HG03575 (cell line): Measurements from ENCODE around the gene CTDSPL.

Source experiments
- ATAC-seq: cut with Tn5 transposase; IDR thresholded peaks from one replicate; pipeline ENCODE4 v1.9.1; 2021; ENCODE audit not compliant: unreplicated experiment, insufficient number of reproducible peaks, low FRiP score; ENCODE audit errors: extremely low read depth

Gene CTDSPL

DNA sequence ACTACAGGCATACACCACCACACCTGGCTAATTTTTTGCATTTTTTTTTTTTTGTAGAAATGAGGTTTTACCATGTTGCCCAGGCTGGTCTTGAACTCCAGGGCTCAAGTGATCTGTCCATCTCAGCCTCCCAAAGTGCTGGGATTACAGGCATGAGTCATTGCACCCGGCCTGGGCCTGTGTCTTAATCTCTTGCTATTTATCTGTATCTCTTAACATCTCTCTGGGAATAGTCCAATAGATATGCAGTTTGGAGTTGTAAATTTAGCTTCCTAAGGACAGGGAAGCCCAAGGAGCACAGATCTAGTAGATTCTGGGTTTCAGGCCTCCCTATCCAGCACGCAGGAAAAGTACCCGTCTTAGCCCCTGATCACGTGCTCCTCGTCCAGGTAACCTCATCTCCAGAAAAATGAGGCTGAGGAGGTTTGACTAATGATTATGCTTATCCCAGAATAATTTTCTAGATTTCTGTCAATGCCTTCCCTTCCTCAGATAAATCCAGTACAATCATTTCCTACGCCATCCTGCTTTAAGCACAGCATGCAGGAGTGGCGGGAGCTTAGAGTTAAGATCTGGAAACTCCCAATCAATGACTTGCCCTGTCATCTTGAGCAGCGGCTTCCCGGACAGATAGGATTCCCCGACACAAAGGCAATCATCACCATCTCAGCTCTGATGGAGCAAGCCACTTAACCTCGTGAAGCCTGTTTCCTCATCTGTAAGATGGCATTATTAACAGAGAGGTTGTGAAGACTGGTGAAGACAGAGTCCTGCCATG lies 12.3 kb upstream of the CTDSPL start:
- no peak for ATAC-seq

DNA sequence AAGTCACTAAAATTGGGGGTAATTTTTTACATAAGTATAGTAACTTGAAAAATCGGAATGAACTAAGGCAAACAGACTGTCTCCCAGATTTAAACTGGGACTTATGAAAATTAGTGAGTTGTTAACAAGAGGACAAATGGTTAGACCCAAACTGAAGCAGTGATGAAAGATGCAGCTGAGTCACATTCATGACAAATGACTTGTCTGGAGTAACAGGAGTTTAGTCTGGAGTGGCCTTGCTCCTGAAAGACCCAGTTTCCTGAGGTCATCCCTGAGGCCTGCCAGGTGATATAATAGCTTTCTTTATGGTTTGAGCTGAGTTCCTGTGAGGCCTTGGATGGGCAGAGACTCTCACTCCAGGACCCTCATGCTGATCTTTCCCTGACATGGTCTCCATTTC lies 9.6 kb upstream of the CTDSPL start:
- ATAC-seq: no peak

DNA sequence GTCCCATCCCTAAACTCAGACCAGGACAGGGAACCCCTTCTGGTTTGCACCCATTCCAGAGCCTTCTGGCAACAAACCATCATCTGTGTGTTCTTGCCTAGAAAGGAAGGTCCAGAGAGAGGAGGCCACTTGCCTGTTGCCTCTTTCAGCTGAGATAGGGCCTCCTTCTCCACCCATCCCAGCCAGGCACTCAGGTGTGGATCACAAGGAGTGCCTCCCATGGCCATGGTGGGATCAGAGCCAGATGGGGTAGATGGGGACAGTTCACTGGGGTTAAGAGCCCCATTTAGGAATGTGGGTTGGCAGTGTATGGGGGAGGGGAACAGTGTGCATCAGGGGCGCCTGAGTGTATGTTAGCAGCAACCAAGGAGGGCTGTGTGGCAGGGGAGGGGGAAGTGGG lies 8.9 kb upstream of the CTDSPL start:
- no peak for ATAC-seq

DNA sequence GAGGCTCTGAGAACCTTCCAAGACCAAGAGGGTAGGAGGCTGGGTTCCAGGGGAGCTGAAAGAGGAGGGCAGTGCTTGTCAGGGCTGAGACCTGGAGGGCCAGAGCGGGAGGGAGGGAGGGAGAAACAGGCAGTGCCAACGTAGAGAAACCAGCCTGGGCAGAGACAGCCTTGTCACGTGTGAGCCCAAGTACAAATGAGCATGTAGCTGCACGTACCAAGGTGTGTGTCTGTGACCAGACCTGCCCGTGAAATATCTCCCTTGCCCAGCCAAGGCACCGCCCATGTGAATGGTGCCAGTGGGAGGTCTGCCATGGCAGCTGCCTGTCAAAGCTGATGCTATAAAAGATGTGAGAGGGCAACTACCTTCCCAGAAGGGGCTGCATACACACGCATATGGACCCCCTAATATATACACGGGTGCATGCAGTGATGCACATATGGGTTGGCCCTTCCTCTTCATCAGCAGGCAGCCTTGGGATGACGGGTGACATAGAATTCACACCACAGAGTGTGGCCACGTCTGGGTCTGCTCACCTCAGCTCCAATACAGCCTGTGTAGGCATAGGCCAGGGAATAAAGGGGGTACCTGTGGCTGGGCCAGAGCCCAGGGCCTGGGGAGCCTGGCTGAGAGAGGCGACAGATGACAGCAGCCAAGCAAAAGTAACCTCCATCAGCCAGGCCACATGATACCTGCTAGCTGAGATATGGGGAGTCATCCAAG lies 7.8 kb upstream of the CTDSPL start:
- ATAC-seq: no peak

DNA sequence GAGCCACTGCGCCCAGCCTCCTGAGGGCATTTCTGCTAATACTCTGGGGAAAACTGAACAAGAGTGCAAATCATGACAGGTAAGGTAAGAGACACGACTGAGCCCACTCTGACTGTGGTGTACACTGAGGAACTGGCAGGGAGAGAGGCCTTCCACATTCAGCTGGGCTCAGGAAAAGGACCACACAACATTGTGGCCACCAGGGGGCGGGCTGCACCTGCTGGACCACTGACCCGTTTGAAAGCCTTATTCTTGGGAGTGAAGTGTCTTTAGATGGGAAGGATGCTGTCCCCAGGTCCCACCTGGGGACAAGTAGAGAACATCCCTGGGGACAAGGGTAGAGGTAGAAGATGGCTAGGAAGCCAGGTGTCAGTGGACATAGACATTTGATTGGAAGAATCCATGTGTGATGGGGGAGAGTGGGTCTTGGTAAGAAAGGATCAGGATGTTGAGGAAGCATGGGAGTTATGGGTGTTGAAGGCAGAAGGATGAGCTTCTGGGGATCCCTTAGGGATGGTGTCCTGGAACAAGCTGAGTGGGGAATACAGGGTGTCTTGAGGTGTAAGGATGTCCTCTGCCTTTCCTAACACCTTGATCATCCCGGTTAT lies 6.2 kb upstream of the CTDSPL start:
- no peak for ATAC-seq

DNA sequence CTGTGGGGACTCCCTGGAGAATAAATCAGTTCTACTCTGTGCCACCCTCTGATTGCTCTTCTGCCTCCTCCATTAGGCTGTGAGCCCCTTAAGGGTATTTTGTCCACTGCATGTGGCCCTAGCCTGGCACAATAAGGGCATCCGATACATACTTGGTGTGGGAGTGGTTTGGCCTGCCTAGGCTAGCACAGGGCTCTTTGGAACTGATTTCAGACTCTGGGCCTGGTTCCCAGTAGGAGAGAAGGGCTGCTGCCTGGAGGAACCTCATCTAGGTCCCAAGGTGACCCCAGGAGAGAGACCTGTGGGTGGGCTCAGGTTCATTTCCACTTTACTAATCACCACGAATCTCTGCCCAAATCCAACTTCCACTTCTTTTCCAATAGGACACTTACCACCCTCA lies 5.3 kb upstream of the CTDSPL start:
- no peak for ATAC-seq

DNA sequence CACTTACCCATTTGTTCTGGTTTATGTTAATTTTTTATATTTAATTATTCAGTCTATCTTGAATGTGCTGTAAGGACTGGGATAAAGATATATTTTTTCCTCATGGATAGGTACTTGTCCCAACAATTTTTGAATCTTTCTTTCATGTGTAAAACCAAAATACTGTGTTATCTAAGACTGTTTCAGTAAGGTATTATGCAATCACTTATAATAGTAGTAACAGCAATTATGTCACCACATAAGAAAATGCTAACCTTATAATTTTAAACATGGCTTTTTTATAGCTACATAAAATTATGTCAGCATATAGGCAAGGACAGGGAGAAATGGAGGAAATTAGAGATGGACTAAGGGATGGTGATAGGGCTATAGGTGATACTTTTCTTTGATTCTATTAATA lies 2.9 kb upstream of the CTDSPL start:
- ATAC-seq: no peak

DNA sequence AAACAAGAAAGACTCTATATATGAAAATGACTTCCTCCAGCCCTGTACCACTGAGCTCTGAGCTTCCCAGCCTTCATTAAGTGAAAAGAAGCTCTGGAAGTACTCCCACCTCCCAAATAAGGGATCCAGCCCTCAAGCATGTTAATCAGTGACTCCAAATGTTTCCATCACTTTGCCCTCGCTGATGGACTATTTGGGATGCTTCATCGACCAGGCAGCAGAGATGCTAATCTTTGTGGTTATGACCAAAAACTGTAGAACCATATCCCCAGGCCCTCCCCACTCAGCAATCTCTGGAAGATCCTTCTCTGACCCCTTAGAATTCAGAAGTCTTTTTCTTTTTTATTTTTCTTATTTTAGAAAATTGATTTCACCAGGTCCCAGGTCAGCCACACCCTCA lies 2.3 kb upstream of the CTDSPL start:
- ATAC-seq: no peak

DNA sequence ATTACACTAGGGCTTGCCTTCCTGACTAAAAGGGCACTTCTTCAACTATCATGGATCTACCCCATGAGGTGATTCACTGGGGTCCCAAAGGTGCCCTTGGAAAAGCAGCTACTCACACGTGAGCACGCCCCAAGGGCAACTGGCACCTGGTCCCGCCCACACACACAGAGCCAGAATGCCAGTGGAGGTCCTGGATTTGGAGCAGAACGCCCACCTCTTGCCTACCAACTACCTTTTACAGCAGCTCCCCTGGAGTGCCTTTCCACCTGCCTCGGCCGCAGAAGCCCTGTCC lies 1.8 kb upstream of the CTDSPL start:
- ATAC-seq: no peak

DNA sequence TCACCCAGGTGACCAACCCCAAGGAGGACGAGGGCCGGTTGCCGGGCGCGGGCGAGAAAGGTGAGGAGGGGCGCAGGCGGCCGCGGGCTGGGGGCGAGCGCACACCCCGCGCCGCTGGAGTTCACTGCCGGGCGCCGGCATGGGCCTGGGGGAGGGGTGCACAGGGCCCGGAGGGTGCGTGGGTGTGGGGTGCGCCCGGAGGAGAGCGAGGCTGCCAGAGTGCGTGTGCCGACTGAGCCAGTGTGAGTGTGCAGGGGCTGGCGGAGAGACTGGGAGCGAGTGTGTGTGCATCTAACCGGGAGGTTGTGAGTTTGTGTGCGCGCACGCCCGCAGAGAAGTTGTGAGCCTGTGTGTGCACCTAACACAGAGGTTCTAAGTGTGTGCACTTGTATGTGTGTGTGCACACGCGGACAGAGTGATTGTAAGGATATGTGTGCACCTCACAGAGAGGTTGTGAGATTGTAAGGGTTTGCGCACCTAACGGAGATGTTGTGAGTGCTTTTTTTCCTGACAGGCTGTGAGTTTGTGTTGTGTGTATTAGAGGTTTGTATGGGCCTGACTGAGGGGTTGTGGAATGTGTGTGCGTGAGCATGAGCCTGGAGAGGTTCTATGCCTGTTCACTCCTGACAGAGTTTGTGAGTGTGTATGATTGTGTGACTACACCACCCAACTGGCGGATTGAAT lies 681 bp downstream of the CTDSPL start:
- no peak for ATAC-seq

DNA sequence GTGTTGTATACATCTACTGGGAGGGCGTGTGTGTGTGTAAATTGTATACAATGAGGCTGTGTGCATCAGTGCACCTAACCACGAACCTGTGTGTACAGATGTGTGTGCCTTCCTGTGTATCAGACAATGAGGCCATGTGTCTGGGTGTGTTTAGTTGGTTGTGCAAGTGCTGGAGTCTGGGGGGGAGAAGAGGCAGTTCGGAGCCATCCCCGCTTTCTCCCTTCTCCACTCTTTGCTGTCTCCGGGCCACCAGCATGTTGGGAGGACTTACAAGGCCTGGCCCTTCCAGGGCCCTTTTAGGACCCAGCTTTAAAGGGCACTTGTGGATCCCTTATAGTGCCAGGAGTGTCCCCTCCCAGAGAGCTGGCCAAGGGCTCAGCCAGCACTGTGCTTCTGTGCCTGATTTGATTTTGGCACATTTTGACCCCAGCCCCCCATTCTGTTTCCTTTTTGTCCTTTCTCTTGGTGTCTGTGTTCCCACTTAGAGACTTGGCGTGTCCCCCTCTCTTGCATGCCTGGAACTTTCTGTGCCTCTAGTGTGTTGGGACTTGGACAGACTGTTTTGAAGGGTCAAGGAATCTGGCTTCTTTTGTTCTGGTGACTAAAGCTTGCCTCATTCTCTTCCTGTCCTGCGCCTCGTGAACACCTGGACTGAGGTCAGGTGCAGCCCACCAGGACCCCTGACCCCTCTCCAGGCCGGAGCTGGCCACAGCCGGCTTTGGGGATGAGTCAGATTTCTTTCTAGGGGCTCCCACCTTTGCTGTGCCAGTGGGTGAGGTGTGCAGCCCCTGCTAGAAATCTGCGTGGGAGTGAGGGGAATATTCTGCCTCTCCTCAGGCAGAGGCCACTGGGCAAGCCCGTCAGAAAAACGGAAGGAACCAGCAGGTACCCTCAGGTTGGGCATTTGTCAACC lies 1.5 kb downstream of the CTDSPL start:
- ATAC-seq: no peak

DNA sequence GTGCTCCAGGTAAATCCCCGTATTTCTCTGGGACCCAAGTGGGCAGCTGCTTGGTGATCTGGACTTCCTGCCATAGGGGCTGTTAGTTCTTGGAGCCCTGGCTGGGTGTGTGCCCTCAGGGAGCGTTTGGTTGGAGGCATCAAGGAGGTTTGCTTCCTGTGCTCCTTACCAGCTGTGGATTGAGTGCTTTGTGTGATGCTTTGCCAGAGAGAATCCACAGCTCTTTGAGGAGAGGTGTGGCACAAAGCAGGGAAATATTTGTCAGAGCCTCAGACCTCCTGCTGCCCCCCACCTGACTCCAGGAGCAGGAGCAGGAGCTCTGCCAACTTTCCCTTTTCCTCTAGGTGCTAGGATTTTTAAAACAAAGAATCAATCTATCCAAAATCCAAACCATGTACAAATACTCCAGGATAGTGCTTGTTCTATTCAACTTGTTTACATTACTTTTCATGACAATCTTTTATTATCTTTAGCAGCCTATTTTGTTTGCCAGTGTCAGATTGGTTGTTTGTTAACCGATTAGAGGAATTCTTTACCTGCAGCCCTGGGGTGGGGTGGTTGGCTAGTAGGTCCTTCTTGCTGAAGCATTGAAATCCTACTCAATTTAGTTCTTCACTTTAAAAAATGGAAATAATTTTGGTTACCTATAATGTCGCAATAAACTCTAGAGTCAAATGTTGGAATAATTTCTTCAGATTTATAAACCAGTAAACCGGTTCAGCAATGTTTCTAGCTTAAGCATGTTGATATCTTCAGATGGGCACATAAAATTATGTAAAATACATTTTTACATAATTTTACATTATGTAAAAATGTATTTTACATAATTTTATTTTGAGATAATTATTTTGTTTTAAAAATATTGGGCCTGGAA lies 2.5 kb downstream of the CTDSPL start:
- ATAC-seq: no peak

DNA sequence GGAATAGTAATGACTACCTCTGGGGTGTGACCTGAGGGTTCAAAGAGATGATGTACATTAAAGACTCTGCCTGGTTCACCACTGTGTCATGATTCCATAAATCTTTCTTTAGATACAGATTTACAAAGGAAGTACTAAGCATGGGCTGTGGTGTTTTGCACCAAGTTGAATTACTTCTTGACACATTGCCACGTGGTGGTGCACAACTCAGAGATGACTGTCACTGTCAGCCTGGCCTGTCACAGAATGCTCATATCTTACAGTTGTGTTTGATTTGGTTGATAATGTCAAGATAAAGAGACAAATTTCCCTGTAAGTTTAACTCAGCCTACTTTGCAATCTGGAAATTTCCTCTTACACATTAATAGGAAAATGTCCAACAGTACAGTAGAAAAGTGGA lies 3.2 kb downstream of the CTDSPL start:
- ATAC-seq: no peak

DNA sequence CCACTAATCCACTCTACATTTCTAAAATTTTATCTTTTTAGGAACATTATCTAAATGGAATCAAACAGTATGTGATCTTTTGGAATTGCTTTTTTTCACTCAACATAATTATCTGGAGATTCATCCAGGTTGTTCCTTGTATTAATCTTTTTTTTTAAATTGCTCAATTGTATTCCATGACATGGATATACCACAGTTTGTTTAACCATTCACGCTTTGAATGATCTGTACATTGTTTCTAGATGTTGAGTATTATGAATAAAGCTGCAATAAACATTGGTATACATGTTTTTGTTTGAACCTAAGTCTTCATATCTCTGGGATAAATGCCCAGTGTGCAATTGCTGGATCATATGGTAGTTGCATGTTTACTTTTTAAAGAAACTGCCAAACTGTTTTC lies 5.5 kb downstream of the CTDSPL start:
- no peak for ATAC-seq

DNA sequence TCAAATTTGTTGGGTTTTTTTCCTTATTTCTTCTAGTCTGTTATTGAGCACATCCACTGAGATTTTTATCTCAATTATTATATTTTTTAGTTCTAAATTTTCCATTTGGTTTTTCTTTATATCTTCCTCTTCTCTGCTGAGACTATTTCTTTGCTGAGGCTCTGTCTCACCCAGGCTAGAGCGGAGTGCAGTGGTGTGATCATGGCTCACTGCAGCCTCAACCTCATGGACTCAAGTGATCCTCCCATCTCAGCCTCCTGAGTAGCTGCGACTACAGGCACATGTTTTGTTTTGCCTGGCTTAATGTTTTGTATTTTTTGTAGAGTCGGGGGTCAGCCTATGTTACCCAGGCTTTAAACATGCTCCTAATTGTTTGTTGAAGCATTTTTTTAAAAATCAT lies 10.2 kb downstream of the CTDSPL start:
- ATAC-seq: no peak

DNA sequence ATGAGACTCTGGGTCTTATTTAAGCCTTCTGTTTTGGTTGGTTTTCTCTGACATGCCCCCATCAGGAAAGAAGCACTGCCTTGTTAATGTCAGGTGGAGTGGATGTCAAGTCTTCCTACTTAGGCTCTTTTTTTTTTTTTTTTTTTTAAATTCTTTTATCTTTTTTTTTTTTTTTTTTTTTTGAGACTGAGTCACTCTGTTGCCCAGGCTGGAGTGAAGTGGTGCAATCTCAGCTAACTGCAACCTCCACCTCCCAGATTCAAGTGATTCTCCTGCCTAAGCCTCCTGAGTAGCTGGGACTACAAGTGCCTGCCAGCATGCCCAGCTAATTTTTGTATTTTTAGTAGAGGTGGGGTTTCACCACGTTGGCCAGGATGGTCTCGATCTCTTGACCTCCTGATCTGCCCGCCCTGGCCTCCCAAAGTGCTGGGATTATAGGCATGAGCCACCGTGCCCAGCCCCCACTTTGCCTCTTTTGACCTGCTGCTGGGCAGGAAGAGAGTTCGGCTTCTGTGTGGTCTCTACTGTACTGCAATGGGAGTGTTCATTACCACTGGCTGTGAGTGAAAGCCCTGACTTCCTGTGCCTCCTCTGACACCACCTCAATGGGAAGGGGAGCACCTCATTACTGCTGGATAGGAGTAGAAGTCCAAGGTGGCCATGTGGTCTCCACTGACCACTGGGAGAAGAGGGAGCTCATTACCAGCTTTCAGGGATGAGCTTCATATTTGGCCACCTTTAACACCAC lies 10.9 kb downstream of the CTDSPL start:
- ATAC-seq: no peak

DNA sequence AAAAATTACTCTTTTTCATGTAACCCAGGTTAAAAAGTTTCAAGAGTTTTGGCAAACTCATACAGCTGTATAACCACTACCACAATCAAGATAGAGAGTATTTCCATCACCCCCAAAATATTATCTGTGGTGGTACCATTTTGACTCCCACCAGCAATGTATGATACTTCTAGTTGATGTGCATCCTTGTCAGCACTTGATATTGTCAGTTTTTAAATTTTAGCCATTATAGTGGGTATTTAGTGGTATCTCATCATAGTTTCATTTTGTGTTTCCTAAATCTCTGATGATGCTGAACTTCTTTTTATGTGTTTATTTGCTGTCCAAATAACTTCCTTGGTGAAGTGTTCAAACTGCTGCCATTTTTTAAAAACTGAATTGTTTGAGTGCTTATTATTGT lies 14.6 kb downstream of the CTDSPL start:
- no peak for ATAC-seq

DNA sequence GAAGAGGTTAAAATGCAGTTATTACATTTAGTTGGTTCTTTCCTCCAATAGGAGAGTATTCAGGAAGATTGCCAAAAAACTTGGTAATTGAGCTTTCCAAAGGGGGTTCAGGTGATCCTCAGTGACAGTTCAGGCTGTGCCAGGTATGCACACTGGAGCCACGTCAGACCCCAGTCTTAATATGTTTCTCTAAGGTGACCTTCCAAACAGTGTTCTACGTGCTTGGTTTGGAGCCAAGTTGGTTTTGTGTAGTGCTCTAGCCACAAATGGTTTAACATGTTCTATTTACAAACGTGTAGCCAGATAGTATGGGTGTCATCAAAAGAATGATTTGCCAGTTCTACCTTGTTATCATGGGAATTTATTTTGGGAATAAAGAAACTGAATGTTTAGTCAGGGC lies 21.0 kb downstream of the CTDSPL start:
- ATAC-seq: no peak
